ENCODE measurements around the gene CTNNA2. TPM values are rescaled to one million over a fixed set of nuclear protein-coding genes. Genes with fewer than 3 reads are reported as not detected.

The CTNNA2 gene
- total RNA-seq, 1 experiment from 2014 or later = 0.54 TPM

DNA sequence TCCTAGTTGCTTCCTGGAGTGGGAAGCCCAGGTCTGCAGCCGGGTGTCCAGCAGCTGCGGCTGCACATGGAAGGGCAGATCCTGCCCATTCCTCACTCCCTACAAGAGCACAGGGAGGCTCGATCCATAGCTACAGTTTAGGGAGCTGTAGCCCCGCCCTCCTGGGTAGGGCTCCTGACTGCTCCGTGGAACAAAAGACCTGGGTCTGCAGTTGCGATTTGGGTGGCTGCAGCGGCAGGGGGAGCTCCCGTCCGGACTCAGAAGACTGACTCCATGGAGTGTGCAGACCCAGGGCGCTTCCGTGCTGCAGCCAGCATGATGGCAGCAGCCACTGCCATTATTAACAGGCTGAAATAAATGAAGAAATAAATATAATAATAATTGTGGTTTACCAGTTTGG, 157.3 kb downstream of the CTNNA2 start:
- BruUV-seq (replicated peaks) = no TSS peak
- Histone ChIP-seq H3K27me3 (ENCODE audit: control insufficient read depth, insufficient read depth, low read length) (no peaks in the 10 kb centered on the region), H3K4me3 (ENCODE audit: low read depth in 2 of 2, low read length in 2 of 2) (no peak overlapping the region), H3K36me3 (ENCODE audit: control insufficient read depth, insufficient read depth, low read length) (no peaks in the 10 kb centered on the region), H3K4me1 (ENCODE audit: control insufficient read depth, insufficient read depth, low read length) (no peaks in the 10 kb centered on the region), H3K27ac (ENCODE audit: low read length) (no peak overlapping the region), H3K9me3 (ENCODE audit: control insufficient read depth, insufficient read depth, low read depth, low read length) (no peaks in the 10 kb centered on the region)
- DNase-seq (ENCODE audit: low read depth, low spot score) (no peak), ATAC-seq (no peak)
- intact Hi-C loops (cut with micrococcal nuclease; ENCODE audit: unreplicated experiment) = no loop called here
- ChIA-PET CTCF (no interaction called here), POLR2A (no interaction called here)
- in situ Hi-C loops (cut with HindIII; ENCODE audit: low pct_unique_long_range_greater_than_20kb, low sequenced_read_pairs) = no loop called here
- TF ChIP-seq TCF7L2 (IDR thresholded peaks at IDR 0.05; ENCODE audit: low read depth, low read length) = no peak
- TF ChIP-seq SIN3A (IDR thresholded peaks at IDR 0.05; ENCODE audit: borderline replicate concordance, insufficient read depth, low read depth, low read length) = no peak
- TF ChIP-seq, protein P1, sequence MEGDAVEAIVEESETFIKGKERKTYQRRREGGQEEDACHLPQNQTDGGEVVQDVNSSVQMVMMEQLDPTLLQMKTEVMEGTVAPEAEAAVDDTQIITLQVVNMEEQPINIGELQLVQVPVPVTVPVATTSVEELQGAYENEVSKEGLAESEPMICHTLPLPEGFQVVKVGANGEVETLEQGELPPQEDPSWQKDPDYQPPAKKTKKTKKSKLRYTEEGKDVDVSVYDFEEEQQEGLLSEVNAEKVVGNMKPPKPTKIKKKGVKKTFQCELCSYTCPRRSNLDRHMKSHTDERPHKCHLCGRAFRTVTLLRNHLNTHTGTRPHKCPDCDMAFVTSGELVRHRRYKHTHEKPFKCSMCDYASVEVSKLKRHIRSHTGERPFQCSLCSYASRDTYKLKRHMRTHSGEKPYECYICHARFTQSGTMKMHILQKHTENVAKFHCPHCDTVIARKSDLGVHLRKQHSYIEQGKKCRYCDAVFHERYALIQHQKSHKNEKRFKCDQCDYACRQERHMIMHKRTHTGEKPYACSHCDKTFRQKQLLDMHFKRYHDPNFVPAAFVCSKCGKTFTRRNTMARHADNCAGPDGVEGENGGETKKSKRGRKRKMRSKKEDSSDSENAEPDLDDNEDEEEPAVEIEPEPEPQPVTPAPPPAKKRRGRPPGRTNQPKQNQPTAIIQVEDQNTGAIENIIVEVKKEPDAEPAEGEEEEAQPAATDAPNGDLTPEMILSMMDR (IDR thresholded peaks at IDR 0.05) = no peak
- TF ChIP-seq, protein P2, sequence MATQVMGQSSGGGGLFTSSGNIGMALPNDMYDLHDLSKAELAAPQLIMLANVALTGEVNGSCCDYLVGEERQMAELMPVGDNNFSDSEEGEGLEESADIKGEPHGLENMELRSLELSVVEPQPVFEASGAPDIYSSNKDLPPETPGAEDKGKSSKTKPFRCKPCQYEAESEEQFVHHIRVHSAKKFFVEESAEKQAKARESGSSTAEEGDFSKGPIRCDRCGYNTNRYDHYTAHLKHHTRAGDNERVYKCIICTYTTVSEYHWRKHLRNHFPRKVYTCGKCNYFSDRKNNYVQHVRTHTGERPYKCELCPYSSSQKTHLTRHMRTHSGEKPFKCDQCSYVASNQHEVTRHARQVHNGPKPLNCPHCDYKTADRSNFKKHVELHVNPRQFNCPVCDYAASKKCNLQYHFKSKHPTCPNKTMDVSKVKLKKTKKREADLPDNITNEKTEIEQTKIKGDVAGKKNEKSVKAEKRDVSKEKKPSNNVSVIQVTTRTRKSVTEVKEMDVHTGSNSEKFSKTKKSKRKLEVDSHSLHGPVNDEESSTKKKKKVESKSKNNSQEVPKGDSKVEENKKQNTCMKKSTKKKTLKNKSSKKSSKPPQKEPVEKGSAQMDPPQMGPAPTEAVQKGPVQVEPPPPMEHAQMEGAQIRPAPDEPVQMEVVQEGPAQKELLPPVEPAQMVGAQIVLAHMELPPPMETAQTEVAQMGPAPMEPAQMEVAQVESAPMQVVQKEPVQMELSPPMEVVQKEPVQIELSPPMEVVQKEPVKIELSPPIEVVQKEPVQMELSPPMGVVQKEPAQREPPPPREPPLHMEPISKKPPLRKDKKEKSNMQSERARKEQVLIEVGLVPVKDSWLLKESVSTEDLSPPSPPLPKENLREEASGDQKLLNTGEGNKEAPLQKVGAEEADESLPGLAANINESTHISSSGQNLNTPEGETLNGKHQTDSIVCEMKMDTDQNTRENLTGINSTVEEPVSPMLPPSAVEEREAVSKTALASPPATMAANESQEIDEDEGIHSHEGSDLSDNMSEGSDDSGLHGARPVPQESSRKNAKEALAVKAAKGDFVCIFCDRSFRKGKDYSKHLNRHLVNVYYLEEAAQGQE (IDR thresholded peaks at IDR 0.05; ENCODE audit: insufficient read depth in 1 of 2, low read depth in 2 of 2, low read length in 1 of 2) = no peak
- TF ChIP-seq POLR2AphosphoS5 (IDR thresholded peaks at IDR 0.05; ENCODE audit: low read depth, low read length) = no peak

DNA sequence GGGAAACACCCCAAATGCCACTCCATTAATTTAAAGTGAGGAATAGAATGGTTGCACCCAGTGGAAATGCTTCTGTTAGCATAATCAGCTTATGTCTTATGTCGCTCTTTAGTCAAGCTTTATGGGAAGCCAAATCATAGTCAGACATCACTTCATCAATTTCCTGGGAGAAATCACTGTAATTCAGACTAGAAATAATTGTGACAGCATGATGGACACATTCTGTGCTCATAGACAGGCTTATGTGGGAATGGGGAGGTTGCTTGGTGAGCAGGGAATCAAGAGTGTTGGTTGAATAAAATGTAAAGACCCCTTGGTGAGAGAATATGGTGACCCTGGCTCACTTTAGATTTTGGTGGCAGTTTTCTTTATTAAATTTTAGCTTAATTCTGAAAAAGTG, 174.0 kb downstream of the CTNNA2 start:
- no TSS peak for BruUV-seq (replicated peaks)
- intact Hi-C loops (cut with micrococcal nuclease; ENCODE audit: unreplicated experiment) (no loop called here), in situ Hi-C loops (cut with HindIII; ENCODE audit: low pct_unique_long_range_greater_than_20kb, low sequenced_read_pairs) (no loop called here)
- Histone ChIP-seq H3K27me3 (ENCODE audit: control insufficient read depth, insufficient read depth, low read length) (no peaks in the 10 kb centered on the region), H3K4me1 (ENCODE audit: control insufficient read depth, insufficient read depth, low read length) (no peaks in the 10 kb centered on the region), H3K9me3 (ENCODE audit: control insufficient read depth, insufficient read depth, low read depth, low read length) (no peaks in the 10 kb centered on the region), H3K4me3 (ENCODE audit: low read depth in 2 of 2, low read length in 2 of 2) (no peak overlapping the region), H3K27ac (ENCODE audit: low read length) (no peak overlapping the region), H3K36me3 (ENCODE audit: control insufficient read depth, insufficient read depth, low read length) (no peaks in the 10 kb centered on the region)
- POLR2A ChIA-PET = no interaction called here
- TF ChIP-seq SIN3A (IDR thresholded peaks at IDR 0.05; ENCODE audit: borderline replicate concordance, insufficient read depth, low read depth, low read length) (no peak), POLR2AphosphoS5 (IDR thresholded peaks at IDR 0.05; ENCODE audit: low read depth, low read length) (no peak), TCF7L2 (IDR thresholded peaks at IDR 0.05; ENCODE audit: low read depth, low read length) (no peak)
- TF ChIP-seq, protein P1 (IDR thresholded peaks at IDR 0.05) = no peak
- TF ChIP-seq, protein P2 (IDR thresholded peaks at IDR 0.05; ENCODE audit: insufficient read depth in 1 of 2, low read depth in 2 of 2, low read length in 1 of 2) = no peak
- ATAC-seq (no peak), DNase-seq (ENCODE audit: low read depth, low spot score) (no peak)
- CTCF ChIA-PET = interaction anchor here (0.6 kb wide), 1 partner anchor 159 kb away, joined by 7 read pairs; no protein-coding TSS in a partner anchor

Data from Panc1 (cell line).